GM12874 (cell line): ENCODE results near the gene SPAG17.

ENCODE experiments used
- TF ChIP-seq, protein P1 (sequence below): IDR thresholded peaks from 2 replicates; pipeline ENCODE4 v1.5.1; 2011; ENCODE audit warnings: low read depth, mild to moderate bottlenecking, control low read depth, low read length, moderate library complexity; ENCODE audit not compliant: insufficient read depth

SPAG17 gene

DNA sequence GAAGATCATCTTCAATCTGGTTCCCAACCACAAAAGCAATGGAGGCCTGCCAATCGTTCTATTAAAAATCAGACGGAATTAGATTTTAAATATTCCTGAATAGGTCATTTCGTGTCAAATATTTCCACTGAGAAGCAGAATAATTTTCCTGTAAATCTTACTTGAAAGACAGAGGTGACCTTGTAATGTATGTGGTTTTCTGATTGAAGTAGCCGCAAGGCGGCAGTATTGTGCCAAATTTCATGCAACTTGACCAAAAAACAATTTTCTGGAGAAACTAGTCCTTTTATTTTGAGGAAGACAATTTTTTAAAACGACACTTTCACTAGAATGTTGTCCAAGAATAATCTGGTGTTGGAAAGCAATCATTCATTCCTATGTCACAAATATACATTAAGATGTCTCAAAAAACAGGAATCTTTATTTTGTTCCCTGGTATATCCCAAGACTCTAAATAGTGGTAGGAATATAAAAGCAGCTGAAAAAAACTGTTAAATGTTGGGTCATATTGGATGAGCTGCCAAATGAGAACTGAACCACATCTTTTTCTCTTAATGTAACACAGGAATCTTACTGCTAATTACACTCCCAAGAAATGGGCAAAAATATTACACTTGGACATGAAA lies 33.6 kb downstream of the SPAG17 start:
- TF ChIP-seq, protein P1, sequence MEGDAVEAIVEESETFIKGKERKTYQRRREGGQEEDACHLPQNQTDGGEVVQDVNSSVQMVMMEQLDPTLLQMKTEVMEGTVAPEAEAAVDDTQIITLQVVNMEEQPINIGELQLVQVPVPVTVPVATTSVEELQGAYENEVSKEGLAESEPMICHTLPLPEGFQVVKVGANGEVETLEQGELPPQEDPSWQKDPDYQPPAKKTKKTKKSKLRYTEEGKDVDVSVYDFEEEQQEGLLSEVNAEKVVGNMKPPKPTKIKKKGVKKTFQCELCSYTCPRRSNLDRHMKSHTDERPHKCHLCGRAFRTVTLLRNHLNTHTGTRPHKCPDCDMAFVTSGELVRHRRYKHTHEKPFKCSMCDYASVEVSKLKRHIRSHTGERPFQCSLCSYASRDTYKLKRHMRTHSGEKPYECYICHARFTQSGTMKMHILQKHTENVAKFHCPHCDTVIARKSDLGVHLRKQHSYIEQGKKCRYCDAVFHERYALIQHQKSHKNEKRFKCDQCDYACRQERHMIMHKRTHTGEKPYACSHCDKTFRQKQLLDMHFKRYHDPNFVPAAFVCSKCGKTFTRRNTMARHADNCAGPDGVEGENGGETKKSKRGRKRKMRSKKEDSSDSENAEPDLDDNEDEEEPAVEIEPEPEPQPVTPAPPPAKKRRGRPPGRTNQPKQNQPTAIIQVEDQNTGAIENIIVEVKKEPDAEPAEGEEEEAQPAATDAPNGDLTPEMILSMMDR = peak; percentile 67; the same call in 1 of the 2 replicates

DNA sequence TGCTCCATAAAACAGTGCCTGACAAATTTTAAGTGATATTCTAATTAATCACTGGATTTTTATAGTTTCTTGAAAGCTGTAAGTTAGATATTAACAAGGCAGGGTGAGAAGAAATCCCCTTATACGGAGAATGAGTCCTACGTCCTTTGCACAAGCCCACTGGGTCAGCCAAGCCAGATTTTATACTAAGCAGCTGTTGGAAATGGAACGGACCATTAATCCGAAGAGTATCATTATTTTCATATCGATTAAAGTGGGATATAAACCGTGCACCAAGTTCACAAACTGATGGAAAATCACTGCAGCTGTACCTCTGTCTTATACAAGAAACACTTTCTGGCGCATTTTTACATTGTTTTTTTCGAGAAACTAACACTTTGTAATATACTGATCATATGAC lies 35.2 kb downstream of the SPAG17 start:
- TF ChIP-seq, protein P1 = no peak

DNA sequence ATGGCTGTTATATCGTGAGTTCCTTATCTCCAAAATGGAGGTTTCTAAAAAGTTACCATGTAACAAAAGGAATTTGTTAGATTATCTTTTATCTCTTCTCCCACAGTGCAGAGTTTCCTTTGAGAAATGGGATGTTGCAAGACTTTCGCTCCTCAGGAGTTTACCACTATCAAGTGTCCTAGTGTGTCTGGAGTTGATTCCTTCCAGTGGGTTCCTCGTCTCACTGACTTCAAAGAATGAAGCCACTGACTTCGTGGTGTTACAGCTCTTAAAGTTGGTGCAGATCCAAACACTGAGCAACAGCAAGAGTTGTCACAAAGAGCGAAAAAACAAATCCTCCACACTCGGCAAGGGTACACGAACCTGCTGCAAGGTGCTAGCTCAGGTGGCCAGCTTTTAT lies 37.0 kb downstream of the SPAG17 start:
- TF ChIP-seq, protein P1 = no peak

DNA sequence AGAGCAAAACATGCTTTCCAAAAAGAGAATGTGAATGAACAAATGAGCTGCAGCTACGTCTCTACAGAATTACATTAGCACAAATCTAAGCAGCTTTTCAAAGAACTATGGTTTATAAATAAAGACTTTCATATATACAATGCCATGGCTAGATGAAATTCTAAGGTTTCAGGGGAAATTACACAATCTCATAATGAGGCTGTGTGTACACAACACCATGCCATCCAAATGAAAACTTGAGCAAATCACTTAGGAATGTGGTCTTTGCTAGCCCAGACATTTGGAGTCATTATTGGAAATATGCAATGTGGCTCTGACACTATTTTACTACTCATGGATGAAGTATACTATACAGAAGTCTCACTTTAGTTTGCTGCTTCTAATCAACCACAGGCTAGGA lies 37.5 kb downstream of the SPAG17 start:
- TF ChIP-seq, protein P1 = no peak

DNA sequence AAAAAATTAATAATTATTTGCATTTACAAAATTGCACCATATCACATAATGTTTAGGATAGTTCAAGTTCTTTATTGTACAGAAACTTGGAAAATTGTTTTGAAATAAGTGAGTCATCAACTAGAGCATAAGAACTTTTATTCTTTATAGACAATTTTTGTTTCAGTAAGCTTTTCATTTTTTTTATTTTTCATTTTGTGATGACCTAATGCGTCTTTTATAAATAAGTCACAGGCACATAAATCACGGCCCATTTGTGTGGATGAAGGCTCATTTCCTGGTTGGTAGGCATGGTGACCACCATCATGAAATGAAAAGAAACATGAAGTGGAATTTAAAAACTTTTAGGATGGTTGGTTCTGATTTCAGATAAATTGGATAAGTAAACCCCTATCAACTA lies 39.3 kb downstream of the SPAG17 start:
- TF ChIP-seq, protein P1 = no peak

DNA sequence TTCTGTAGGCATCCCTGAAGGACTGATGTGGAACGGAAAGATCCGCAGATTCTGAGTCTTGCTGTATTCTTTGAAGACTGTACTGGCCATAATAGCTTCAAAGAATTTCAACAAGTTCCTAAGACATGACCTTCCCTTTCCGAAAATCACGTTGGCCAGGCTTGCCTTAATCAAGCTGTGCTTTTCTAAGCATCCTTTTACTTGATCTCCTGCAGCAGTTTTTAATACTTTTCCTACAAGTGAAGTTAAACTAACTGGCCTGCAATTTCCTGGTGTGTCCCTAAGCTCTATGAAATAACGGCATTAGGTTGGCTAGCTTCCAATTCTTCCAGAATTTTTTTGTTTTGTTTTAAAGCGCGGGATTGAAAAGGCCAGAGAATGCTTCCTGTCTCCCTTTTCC lies 40.3 kb downstream of the SPAG17 start:
- TF ChIP-seq, protein P1 = no peak

DNA sequence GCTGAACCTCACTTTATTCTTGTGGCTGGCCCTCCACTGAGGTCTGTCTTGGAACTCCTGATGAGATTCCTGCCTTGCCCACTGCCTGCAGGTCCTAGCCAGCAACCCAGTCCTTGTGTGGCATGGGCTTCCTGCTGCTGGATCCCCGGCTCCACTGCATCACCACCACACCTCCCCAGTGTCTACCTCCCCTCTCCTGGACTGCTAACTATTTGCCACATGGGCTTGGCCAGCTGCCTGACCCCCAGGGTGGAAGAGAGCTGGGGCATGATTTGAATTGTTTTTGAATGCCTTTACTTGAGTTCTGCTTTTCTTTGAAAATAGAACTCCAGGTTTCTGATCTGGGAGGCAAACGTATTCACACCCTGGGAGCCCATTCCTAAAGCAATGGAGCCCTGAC lies 41.2 kb downstream of the SPAG17 start:
- TF ChIP-seq, protein P1 = no peak
